ENCODE results near the gene PKNOX2. TPM values are rescaled to one million over a fixed set of nuclear protein-coding genes. Genes with fewer than 3 reads are reported as not detected.

PKNOX2 gene
- total and polyA plus RNA-seq, 10 of the 15 experiments (the other 5 are each of a cell fraction or from before 2014, with no cell fraction given): not detected

DNA sequence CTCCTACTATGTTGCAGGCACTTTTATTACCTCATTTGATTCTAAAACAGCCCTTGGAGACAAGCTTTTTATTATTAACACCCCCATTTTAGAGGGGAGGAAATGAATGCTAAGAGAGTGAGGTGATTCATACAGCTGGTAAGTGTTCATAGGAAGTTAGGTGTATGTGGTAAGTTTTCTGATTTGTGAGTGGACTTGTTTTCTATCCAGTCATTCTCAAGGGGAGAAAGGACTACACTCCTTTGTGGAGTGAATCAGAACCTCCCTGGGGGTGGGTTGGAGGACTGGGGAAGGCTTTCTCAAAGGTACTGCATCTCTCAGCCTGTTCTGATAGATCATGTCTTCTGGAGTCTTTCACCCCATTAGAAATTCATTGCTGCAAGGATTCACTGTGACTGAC lies 23.5 kb downstream of the PKNOX2 start:
- H4K20me1 ChIP-seq (ENCODE audit: control insufficient read depth, insufficient read depth): no peaks in the 10 kb centered on the region
- CTCF ChIA-PET: interaction anchor here (1.6 kb wide), 1 partner anchor 46 kb away, joined by 3 read pairs; no protein-coding TSS in a partner anchor
- POLR2A ChIA-PET: no interaction called here
- H2AFZ ChIP-seq (ENCODE audit: control insufficient read depth, low read depth, low read length): no peak overlapping the region
- no peaks in the 10 kb centered on the region for H3K36me3 ChIP-seq (ENCODE audit: control insufficient read depth in 2 of 2, insufficient read depth in 2 of 2, low read length in 1 of 2)
- no peak for TF ChIP-seq CBX5 (IDR thresholded peaks at IDR 0.05; ENCODE audit: low read depth)
- TF ChIP-seq TCF7 (IDR thresholded peaks at IDR 0.05; ENCODE audit: borderline replicate concordance): no peak
- no peak for TF ChIP-seq GABPA (IDR thresholded peaks at IDR 0.05; ENCODE audit: low read depth)
- TF ChIP-seq EED (IDR thresholded peaks at IDR 0.05; ENCODE audit: low read depth): no peak
- TF ChIP-seq POLR2AphosphoS5 (IDR thresholded peaks at IDR 0.05; ENCODE audit: low read length): no peak
- no peak for TF ChIP-seq MYB (IDR thresholded peaks at IDR 0.05; ENCODE audit: borderline replicate concordance, low read depth, low read length)
- TF ChIP-seq RELA (IDR thresholded peaks at IDR 0.05; ENCODE audit: borderline replicate concordance, partially characterized antibody): no peak
- no peak for TF ChIP-seq NFIC (IDR thresholded peaks at IDR 0.05; ENCODE audit: low read depth, low read length)
- TF ChIP-seq CEBPB (IDR thresholded peaks at IDR 0.05; ENCODE audit: borderline replicate concordance in 1 of 2, low read depth in 2 of 2, low read length in 2 of 2): no peak
- TF ChIP-seq TCF12 (IDR thresholded peaks at IDR 0.05; ENCODE audit: low read depth, low read length): no peak
- no peak for TF ChIP-seq EP300 (IDR thresholded peaks at IDR 0.05; ENCODE audit: borderline replicate concordance in 1 of 2, control insufficient read depth in 1 of 2, low read depth in 2 of 2, low read length in 2 of 2)
- TF ChIP-seq NFYA (IDR thresholded peaks at IDR 0.05; ENCODE audit: borderline replicate concordance, low read depth, low read length): no peak
- TF ChIP-seq LARP7 (IDR thresholded peaks at IDR 0.05): no peak
- no peak for TF ChIP-seq SP1 (IDR thresholded peaks at IDR 0.05; ENCODE audit: low read depth, low read length)
- TF ChIP-seq, protein P1, sequence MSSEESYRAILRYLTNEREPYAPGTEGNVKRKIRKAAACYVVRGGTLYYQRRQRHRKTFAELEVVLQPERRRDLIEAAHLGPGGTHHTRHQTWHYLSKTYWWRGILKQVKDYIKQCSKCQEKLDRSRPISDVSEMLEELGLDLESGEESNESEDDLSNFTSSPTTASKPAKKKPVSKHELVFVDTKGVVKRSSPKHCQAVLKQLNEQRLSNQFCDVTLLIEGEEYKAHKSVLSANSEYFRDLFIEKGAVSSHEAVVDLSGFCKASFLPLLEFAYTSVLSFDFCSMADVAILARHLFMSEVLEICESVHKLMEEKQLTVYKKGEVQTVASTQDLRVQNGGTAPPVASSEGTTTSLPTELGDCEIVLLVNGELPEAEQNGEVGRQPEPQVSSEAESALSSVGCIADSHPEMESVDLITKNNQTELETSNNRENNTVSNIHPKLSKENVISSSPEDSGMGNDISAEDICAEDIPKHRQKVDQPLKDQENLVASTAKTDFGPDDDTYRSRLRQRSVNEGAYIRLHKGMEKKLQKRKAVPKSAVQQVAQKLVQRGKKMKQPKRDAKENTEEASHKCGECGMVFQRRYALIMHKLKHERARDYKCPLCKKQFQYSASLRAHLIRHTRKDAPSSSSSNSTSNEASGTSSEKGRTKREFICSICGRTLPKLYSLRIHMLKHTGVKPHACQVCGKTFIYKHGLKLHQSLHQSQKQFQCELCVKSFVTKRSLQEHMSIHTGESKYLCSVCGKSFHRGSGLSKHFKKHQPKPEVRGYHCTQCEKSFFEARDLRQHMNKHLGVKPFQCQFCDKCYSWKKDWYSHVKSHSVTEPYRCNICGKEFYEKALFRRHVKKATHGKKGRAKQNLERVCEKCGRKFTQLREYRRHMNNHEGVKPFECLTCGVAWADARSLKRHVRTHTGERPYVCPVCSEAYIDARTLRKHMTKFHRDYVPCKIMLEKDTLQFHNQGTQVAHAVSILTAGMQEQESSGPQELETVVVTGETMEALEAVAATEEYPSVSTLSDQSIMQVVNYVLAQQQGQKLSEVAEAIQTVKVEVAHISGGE (CRISPR knock-in tag; IDR thresholded peaks at IDR 0.05): no peak
- TF ChIP-seq YBX1 (IDR thresholded peaks at IDR 0.05): no peak
- no peak for TF ChIP-seq POU2F2 (IDR thresholded peaks at IDR 0.05; ENCODE audit: borderline replicate concordance, low read depth, low read length)
- no peak for TF ChIP-seq ZZZ3 (IDR thresholded peaks at IDR 0.05; ENCODE audit: control insufficient read depth, insufficient read length, low read depth)
- H3K9me3 ChIP-seq (replicated peaks; ENCODE audit: control insufficient read depth, insufficient read depth, low read length): no peaks in the 10 kb centered on the region
- SMC1A ChIA-PET (ENCODE audit: uncharacterized antibody, unreplicated experiment): no interaction called here
- H3K9ac ChIP-seq (ENCODE audit: control insufficient read depth, insufficient read depth, low read length): no peak overlapping the region
- intact Hi-C loops (cut with micrococcal nuclease; ENCODE audit: unreplicated experiment): no loop called here
- no peaks in the 10 kb centered on the region for H3K4me1 ChIP-seq (ENCODE audit: control insufficient read depth, insufficient read depth, low read length)
- in situ Hi-C loops (cut with MboI): no loop called here
- no peak for ATAC-seq
- no peak overlapping the region for H3K4me2 ChIP-seq (ENCODE audit: control insufficient read depth, insufficient read depth)
- RAD21 ChIA-PET (ENCODE audit: unreplicated experiment): no interaction called here
- H3K27ac ChIP-seq (ENCODE audit: control insufficient read depth, insufficient read depth): no peak overlapping the region
- no peaks in the 10 kb centered on the region for H3K79me2 ChIP-seq (ENCODE audit: control insufficient read depth, insufficient read depth, low read length)
- no peak overlapping the region for H3K4me3 ChIP-seq
- BruUV-seq (replicated peaks): no TSS peak
- no peak for DNase-seq (ENCODE audit: low read depth, low spot score)
- H3K27me3 ChIP-seq (replicated peaks in 1 of 2; ENCODE audit: control insufficient read depth in 2 of 2, insufficient read depth in 2 of 2, low read length in 1 of 2): peaks cover 1 to 5% of the 10 kb centered on the region in 2 experiments; a peak in 3 of 4 replicates
- no peak for FAIRE-seq

All from GM12878 (cell line).